MCF 10A (cell line): ENCODE measurements around the gene PXMP4. TPM values are rescaled to one million over a fixed set of nuclear protein-coding genes. Genes with fewer than 3 reads are reported as not detected.

Source experiments
- BruUV-seq: library from RNA; stranded (reverse); fragments of 400-500 nt; replicated peaks from 2 replicates; lab custom pipeline; 2021; lab: Mats Ljungman, UMichigan
- CTCF ChIA-PET: fragments of 300-600 bp; sonication (Branson Sonifier 250); formaldehyde crosslinking; extraction: SDS; loops from one replicate; lab custom pipeline; 2021; ENCODE audit warnings: antibody characterized with exemption, inconsistent platforms; lab: Yijun Ruan, JAX
- POLR2A ChIA-PET: fragments of 300-600, 350-650 bp; sonication (Branson Sonifier 250); formaldehyde crosslinking; extraction: SDS; loops from one replicate; lab custom pipeline; 2020; ENCODE audit warnings: antibody characterized with exemption, inconsistent platforms; lab: Yijun Ruan, JAX
- DNase-seq: peaks from one replicate; pipeline ENCODE4 v3.0.0-alpha.2; 2018; ENCODE audit not compliant: unreplicated experiment
- H3K27ac Mint-ChIP-seq: one replicate; pipeline ENCODE4 v1.8.0; 2022; ENCODE audit warnings: mild to moderate bottlenecking, low read depth, mixed read lengths; ENCODE audit not compliant: unreplicated experiment
- H3K27me3 Mint-ChIP-seq: one replicate; pipeline ENCODE4 v1.8.0; 2022; ENCODE audit warnings: mixed read lengths; ENCODE audit not compliant: insufficient read depth, unreplicated experiment
- H3K36me3 Mint-ChIP-seq: one replicate; pipeline ENCODE4 v1.8.0; 2022; ENCODE audit warnings: mild to moderate bottlenecking, moderate library complexity, mixed read lengths; ENCODE audit not compliant: insufficient read depth, unreplicated experiment
- H3K4me1 Mint-ChIP-seq: one replicate; pipeline ENCODE4 v1.8.0; 2022; ENCODE audit warnings: mixed read lengths; ENCODE audit not compliant: insufficient read depth, unreplicated experiment
- H3K4me3 Mint-ChIP-seq: one replicate; pipeline ENCODE4 v1.8.0; 2022; ENCODE audit warnings: mild to moderate bottlenecking, moderate library complexity, mixed read lengths; ENCODE audit not compliant: unreplicated experiment
- H3K9me3 Mint-ChIP-seq: one replicate; pipeline ENCODE4 v1.8.0; 2022; ENCODE audit warnings: mixed read lengths; ENCODE audit not compliant: unreplicated experiment
- CTCF ChIP-seq: fragments of 200-600 bp; IDR thresholded peaks from one replicate; pipeline ENCODE4 v1.8.0; 2022; ENCODE audit warnings: antibody characterized with exemption, mild to moderate bottlenecking; ENCODE audit not compliant: unreplicated experiment
- intact Hi-C: fragments of 100-400 bp; cut with micrococcal nuclease; formaldehyde crosslinking; loops from 2 replicates; pipeline ENCODE4 v1.14.1; 2022
- total RNA-seq: library from RNA; stranded (reverse); gene quantifications from 2 replicates; pipeline ENCODE4 v1.2.3, GENCODE V29; 2022

The PXMP4 gene
- total RNA-seq, 1 experiment from 2014 or later, result 3.9 TPM

- Mint-ChIP-seq H3K27ac (peak within 1 kb of the TSS; percentile 94), H3K27me3 (no peaks in the 10 kb centered on the region), H3K4me1 (peaks cover 19% of the 10 kb centered on the region), H3K4me3 (peak within 1 kb of the TSS; percentile 97), H3K9me3 (no peaks in the 10 kb centered on the region), H3K36me3 (peaks cover 7% of the 10 kb centered on the region)
- ChIA-PET CTCF (interaction anchor here (0.5 to 0.8 kb wide), 2 partner anchors 44 to 93 kb away, joined by 3 read pairs; no protein-coding TSS in a partner anchor), POLR2A (interaction anchor here (0.6 to 1.9 kb wide), 7 partner anchors 8 to 273 kb away, joined by 3 to 9 read pairs (median 3); partner anchors contain the start of genes ACTL10, CBFA2T2, CDK5RAP1 and PXMP4)
- intact Hi-C loops, result no loop called here
- peak; percentile 67 for DNase-seq
- no TSS peak for BruUV-seq
- TF ChIP-seq CTCF, result no peak
Observed at GRCh38 chr20:33674294-33675135, 45.6 kb downstream of the PXMP4 start, which contains the start of gene NECAB3. Gene NECAB3, minus strand, starts transcription at chr20:33674428. Its CDS starts 76 bp downstream, at chr20:33674352.

GRCh38 chr20:33673410-33674293 lies 46.5 kb downstream of the PXMP4 start:
- intact Hi-C loops, result no loop called here
- H3K4me3 Mint-ChIP-seq, result peak overlapping the region; percentile 97
- no peaks in the 10 kb centered on the region for H3K27me3 Mint-ChIP-seq
- peaks cover 19% of the 10 kb centered on the region for H3K4me1 Mint-ChIP-seq
- DNase-seq, result no peak
- no peaks in the 10 kb centered on the region for H3K9me3 Mint-ChIP-seq
- peak overlapping the region; percentile 94 for H3K27ac Mint-ChIP-seq
- no peak for TF ChIP-seq CTCF
- CTCF ChIA-PET, result interaction anchor here (0.7 kb wide), 1 partner anchor 12 kb away, joined by 3 read pairs; no protein-coding TSS in a partner anchor
- POLR2A ChIA-PET, result interaction anchor here (0.6 to 0.9 kb wide), 2 partner anchors 10 to 11 kb away, joined by 3 read pairs; partner anchors contain the start of gene C20orf144
- H3K36me3 Mint-ChIP-seq, result peaks cover 7% of the 10 kb centered on the region
- no TSS peak for BruUV-seq

DNA sequence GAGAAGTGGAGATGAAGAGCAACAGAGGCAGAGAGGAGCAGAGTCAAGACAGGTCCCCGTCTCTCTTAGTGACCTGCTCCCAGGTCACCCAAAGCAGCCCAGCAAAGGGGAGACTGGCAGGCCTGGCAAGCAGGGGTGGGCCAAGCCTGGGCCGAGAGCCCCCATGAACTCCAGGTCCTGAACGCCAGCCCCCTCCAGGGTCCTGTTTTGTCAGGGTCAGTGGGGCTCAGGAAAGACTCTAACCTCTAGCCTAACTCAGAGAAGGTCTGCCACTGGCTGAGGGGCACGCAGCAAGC lies 47.0 kb downstream of the PXMP4 start:
- CTCF ChIA-PET, result no interaction called here
- Mint-ChIP-seq H3K36me3 (peaks cover 7% of the 10 kb centered on the region), H3K27ac (no peak overlapping the region), H3K4me1 (peaks cover 19% of the 10 kb centered on the region), H3K27me3 (no peaks in the 10 kb centered on the region), H3K9me3 (no peaks in the 10 kb centered on the region), H3K4me3 (peak overlapping the region; percentile 97)
- intact Hi-C loops, result no loop called here
- DNase-seq, result no peak
- BruUV-seq, result no TSS peak
- POLR2A ChIA-PET, result interaction anchor here (0.8 to 0.9 kb wide), 2 partner anchors 10 to 183 kb away, joined by 3 to 4 read pairs; partner anchors contain the start of genes C20orf144 and CBFA2T2
- no peak for TF ChIP-seq CTCF
